Sigmoid colon (tissue), 7 donors: ENCODE results near the gene CEP126. TPM values are rescaled to one million over a fixed set of nuclear protein-coding genes. Genes with fewer than 3 reads are reported as not detected.
"Not testable (repeated sequence)": the region's sequence is repeated elsewhere in the genome, so short reads cannot be mapped to it uniquely, and the experiment has no call there.

Source experiments
- DNase-seq: peaks from one replicate; pipeline ENCODE4 v3.0.0-alpha.2; 2019
- H3K27ac ChIP-seq, 4 donors: fragments of 200-600 bp; sonication (generic); one replicate each; pipeline ENCODE4 v1.5.1; 2016 to 2019; ENCODE audit warnings: mild to moderate bottlenecking in 1 of 4
- H3K27me3 ChIP-seq, 3 donors: fragments of 200-600 bp; sonication (generic); one replicate each; pipeline ENCODE4 v1.5.1; 2019; ENCODE audit warnings: mild to moderate bottlenecking in 1 of 3
- H3K36me3 ChIP-seq, 4 donors: fragments of 200-600 bp; sonication (generic); one replicate each; pipeline ENCODE4 v1.5.1; 2016 to 2019
- H3K4me1 ChIP-seq, 4 donors: fragments of 200-600 bp; sonication (generic); one replicate each; pipeline ENCODE4 v1.5.1; 2017 to 2019
- H3K4me3 ChIP-seq, 4 donors: fragments of 200-600 bp; sonication (generic); one replicate each; pipeline ENCODE4 v1.5.1; 2017 to 2019; ENCODE audit warnings: mild to moderate bottlenecking in 2 of 4, moderate library complexity in 1 of 4
- H3K9me3 ChIP-seq, 4 donors: fragments of 200-600 bp in 3 of 4; sonication (generic) in 3 of 4; one replicate each; pipeline versions ENCODE4 v1.5.1 to v1.6.1; 2013 to 2019
- EP300 ChIP-seq, 4 donors: sonication (generic); formaldehyde crosslinking; IDR thresholded peaks; one replicate each; pipeline ENCODE4 v1.6.1; 2017; ENCODE audit warnings: antibody characterized with exemption in 4 of 4
- POLR2A ChIP-seq, 2 donors: fragments of 450-650 bp; IDR thresholded peaks; one replicate each; pipeline ENCODE4 v1.6.1; 2016; ENCODE audit warnings: antibody characterized with exemption in 2 of 2, mild to moderate bottlenecking in 2 of 2, moderate library complexity in 2 of 2
- POLR2AphosphoS5 ChIP-seq, 4 donors: sonication (generic); formaldehyde crosslinking; IDR thresholded peaks; one replicate each; pipeline ENCODE4 v1.6.1; 2017; ENCODE audit warnings: antibody characterized with exemption in 4 of 4
- WGBS, 2 donors: extraction: QIAGEN DNeasy Blood & Tissue Kit; methylation state at CpG; one replicate each; pipeline ENCODE4 v1.1.7; 2013; 5-methylcytosine and 5-hydroxymethylcytosine counted together
- intact Hi-C: fragments of 100-400 bp; cut with DNase I; formaldehyde crosslinking; loops from one replicate; pipeline ENCODE4 v1.15.1; 2023
- polyA plus RNA-seq, 3 donors: library from polyadenylated mRNA; stranded (reverse); fragments of 200-250 nt; gene quantifications; one replicate each; pipeline ENCODE4 v1.2.3, GENCODE V29; 2013
- total RNA-seq, 4 donors: library from RNA; depleted of rRNA; stranded (reverse); fragments of >200 nt; gene quantifications; one replicate each; pipeline ENCODE4 v1.1.0, GENCODE V29; 2016
- TF ChIP-seq, protein P1 (sequence below), 4 experiments: fragments of 450-650 bp in 3 of 4; fragments of 200-600 bp in 1 of 4; IDR thresholded peaks; one replicate each; pipeline ENCODE4 v1.5.1; 2016 to 2019; ENCODE audit warnings: antibody characterized with exemption in 4 of 4, mild to moderate bottlenecking in 3 of 4, moderate library complexity in 2 of 4
- donor health status: healthy with polysubstance abuse.
- donor health status: Bipolar disorder and iron deficiency.
- donor health status: healthy.

CEP126 gene
- total and polyA plus RNA-seq, 7 donors: 1.2 to 15.5 (median 3.7) TPM

DNA sequence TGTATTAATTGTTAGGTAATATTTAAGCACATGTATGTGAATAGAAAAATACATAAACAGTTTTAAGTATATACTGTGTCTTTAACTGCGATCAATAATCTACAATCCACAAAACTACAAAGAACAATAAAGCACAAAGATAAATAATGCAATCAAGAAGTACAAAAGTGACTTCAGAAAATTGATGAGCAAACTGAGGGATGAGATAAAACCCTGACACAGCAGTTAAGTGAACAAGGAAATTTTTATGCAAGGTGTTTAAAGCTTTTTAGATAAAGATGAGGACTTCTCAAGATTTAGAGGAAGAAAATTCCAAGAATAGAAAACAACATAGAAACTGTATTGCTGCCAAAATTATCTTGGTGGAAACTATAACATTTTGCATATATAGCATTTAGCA lies 60.0 kb downstream of the CEP126 start:
- 39 to 74% methylated on average over 1 of the region's 1 CpG for WGBS, 2 donors
- H3K27ac ChIP-seq: no peak overlapping the region
- intact Hi-C loops: no loop called here

DNA sequence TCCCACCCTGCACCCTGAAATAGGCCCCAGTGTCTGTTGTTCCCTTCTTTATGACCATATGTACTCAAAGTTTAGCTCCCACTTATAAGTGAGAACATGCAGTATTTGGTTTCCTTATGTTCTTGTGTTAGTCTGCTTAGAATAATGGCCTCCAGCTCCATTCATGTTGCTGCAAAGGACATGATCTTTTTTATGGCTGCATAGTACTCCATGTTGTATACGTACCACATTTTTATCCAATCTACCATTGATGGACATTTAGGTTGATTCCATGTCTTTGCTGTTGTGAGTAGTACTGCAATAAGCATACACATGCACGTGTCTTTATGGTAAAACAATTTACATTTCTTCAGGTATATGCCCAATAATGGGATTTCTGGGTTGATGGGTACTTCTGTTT lies 60.9 kb downstream of the CEP126 start:
- no peaks in the 10 kb centered on the region for H3K9me3 ChIP-seq
- no peak for DNase-seq
- H3K4me1 ChIP-seq: no peaks in the 10 kb centered on the region
- 92 to 94% methylated on average over 2 of the region's 2 CpGs for WGBS, 2 donors
- no peak overlapping the region for H3K27ac ChIP-seq
- no peak for TF ChIP-seq EP300 (IDR thresholded peaks at IDR 0.05)
- TF ChIP-seq POLR2A (IDR thresholded peaks at IDR 0.05): no peak
- TF ChIP-seq, protein P1, sequence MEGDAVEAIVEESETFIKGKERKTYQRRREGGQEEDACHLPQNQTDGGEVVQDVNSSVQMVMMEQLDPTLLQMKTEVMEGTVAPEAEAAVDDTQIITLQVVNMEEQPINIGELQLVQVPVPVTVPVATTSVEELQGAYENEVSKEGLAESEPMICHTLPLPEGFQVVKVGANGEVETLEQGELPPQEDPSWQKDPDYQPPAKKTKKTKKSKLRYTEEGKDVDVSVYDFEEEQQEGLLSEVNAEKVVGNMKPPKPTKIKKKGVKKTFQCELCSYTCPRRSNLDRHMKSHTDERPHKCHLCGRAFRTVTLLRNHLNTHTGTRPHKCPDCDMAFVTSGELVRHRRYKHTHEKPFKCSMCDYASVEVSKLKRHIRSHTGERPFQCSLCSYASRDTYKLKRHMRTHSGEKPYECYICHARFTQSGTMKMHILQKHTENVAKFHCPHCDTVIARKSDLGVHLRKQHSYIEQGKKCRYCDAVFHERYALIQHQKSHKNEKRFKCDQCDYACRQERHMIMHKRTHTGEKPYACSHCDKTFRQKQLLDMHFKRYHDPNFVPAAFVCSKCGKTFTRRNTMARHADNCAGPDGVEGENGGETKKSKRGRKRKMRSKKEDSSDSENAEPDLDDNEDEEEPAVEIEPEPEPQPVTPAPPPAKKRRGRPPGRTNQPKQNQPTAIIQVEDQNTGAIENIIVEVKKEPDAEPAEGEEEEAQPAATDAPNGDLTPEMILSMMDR (IDR thresholded peaks at IDR 0.05): no peak
- TF ChIP-seq POLR2AphosphoS5 (IDR thresholded peaks at IDR 0.05): no peak
- H3K36me3 ChIP-seq: peaks cover 0 to 3% (median 0%) of the 10 kb centered on the region in 4 donors
- intact Hi-C loops: no loop called here
- H3K4me3 ChIP-seq: no peak overlapping the region
- no peaks in the 10 kb centered on the region for H3K27me3 ChIP-seq

More for the DNA sequence above, 60.0 kb downstream of the CEP126 start:
- no peak for DNase-seq
- H3K27me3 ChIP-seq: no peaks in the 10 kb centered on the region
- no peaks in the 10 kb centered on the region for H3K4me1 ChIP-seq
- H3K9me3 ChIP-seq: no peaks in the 10 kb centered on the region
- no peaks in the 10 kb centered on the region for H3K36me3 ChIP-seq
- TF ChIP-seq, protein P1 (IDR thresholded peaks at IDR 0.05): no peak
- no peak for TF ChIP-seq POLR2A (IDR thresholded peaks at IDR 0.05)
- TF ChIP-seq POLR2AphosphoS5 (IDR thresholded peaks at IDR 0.05): no peak
- TF ChIP-seq EP300 (IDR thresholded peaks at IDR 0.05): no peak
- H3K4me3 ChIP-seq: no peak overlapping the region

DNA sequence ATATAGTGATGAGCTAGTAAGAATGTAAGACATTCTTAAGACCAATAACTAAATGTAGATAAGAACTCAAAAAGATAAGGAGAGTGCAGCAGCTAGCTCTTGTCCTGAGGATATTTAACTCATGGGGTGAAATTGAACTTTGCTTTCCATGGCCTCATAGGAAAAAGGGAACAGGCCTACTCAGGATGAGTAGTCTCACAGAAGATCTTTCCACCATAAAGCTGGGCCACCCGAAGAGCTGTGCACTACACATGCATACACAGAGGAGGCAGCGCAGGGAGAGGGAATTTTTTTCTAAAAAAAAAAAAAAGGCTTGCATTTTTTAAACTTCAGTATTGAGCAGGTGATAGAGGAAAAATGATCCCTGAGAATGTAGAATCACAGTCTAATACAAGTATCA lies 72.6 kb downstream of the CEP126 start:
- TF ChIP-seq, protein P1 (IDR thresholded peaks at IDR 0.05): no peak
- TF ChIP-seq POLR2AphosphoS5 (IDR thresholded peaks at IDR 0.05) (no peak), EP300 (IDR thresholded peaks at IDR 0.05) (no peak), POLR2A (IDR thresholded peaks at IDR 0.05) (no peak)
- H3K27me3 ChIP-seq: no peaks in the 10 kb centered on the region
- H3K27ac ChIP-seq: no peak overlapping the region
- peaks cover 0 to 12% (median 0%) of the 10 kb centered on the region in 4 donors for H3K36me3 ChIP-seq
- DNase-seq: no peak
- H3K4me1 ChIP-seq: no peaks in the 10 kb centered on the region
- H3K4me3 ChIP-seq: no peak overlapping the region
- WGBS, 2 donors: 94 to 98% methylated on average over 2 of the region's 2 CpGs
- no peaks in the 10 kb centered on the region for H3K9me3 ChIP-seq
- intact Hi-C loops: no loop called here

DNA sequence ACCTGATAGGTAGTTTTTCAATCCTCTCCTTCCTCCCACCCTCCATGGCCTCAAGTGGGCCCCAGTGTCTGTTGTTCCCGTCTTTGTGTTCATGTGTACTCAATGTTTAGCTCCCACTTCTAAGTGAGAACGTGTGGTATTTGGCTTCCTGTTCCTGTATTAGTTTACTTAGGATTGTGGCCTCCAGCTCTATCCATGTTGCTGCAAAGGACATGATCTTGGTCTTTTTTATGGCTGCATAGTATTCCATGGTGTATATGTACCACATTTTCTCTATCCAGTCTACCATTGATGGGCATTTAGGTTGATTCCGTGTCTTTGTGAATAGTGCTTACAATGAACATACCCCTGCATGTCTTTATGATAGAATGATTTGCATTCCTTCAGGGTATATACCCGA lies 78.4 kb downstream of the CEP126 start:
- H3K4me3 ChIP-seq: no peak overlapping the region
- 90 to 95% methylated on average over 4 of the region's 4 CpGs for WGBS, 2 donors
- no peak for DNase-seq
- H3K27ac ChIP-seq: no peak overlapping the region
- intact Hi-C loops: no loop called here
- no peaks in the 10 kb centered on the region for H3K27me3 ChIP-seq
- H3K4me1 ChIP-seq: no peaks in the 10 kb centered on the region
- no peaks in the 10 kb centered on the region for H3K9me3 ChIP-seq
- H3K36me3 ChIP-seq: peaks cover 0 to 19% (median 1%) of the 10 kb centered on the region in 4 donors
- TF ChIP-seq POLR2AphosphoS5 (IDR thresholded peaks at IDR 0.05) (no peak), EP300 (IDR thresholded peaks at IDR 0.05) (no peak), POLR2A (IDR thresholded peaks at IDR 0.05) (no peak)
- TF ChIP-seq, protein P1 (IDR thresholded peaks at IDR 0.05): no peak

DNA sequence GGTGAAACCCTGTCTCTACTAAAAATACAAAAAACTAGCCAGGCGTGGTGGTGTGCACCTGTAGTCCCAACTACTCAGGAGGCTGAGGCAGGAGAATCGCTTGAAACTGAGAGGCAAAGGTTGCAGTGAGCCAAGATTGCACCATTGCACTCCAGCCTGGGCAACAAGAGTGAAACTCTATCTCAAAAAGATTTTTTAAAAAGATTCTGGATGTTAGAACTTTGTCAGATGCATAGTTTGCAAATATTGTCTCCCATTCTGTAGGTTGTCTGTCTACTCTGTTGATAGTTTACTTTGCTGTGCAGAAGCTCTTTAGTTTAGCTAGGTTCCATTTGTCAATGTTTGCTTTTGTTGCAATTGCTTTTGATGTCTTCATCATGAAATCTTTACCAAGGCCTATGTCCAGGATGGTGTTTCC lies 79.3 kb downstream of the CEP126 start:
- 93 to 98% methylated on average over 2 of the region's 2 CpGs for WGBS, 2 donors
- H3K27ac ChIP-seq, H3K9me3 ChIP-seq, H3K4me3 ChIP-seq, DNase-seq, intact Hi-C loops, H3K4me1 ChIP-seq, H3K27me3 ChIP-seq: not testable (repeated sequence)
- peaks cover 0 to 20% (median 1%) of the 10 kb centered on the region in 4 donors for H3K36me3 ChIP-seq
